H1 (cell line): ENCODE measurements around the gene RRAS. TPM values are rescaled to one million over a fixed set of nuclear protein-coding genes. Genes with fewer than 3 reads are reported as not detected.

Source experiments
- CTCF ChIA-PET: fragments of 300-600 bp; sonication (Branson Sonifier 250); formaldehyde crosslinking; loops from one replicate; lab custom pipeline; 2021; ENCODE audit not compliant: partially characterized antibody; lab: Charles Lee
- POLR2A ChIA-PET: fragments of 300-600 bp; sonication (Branson Sonifier 250); formaldehyde crosslinking; loops from one replicate; lab custom pipeline; 2021; ENCODE audit warnings: inconsistent platforms; ENCODE audit not compliant: partially characterized antibody; lab: Charles Lee
- DNase-seq, 2 experiments: peaks; one replicate each; pipeline versions ENCODE4 v3.0.0 to v3.0.0-alpha.2; 2010 to 2022; ENCODE audit warnings: low spot score in 2 of 2, low read depth in 1 of 2, mixed read lengths in 1 of 2
- FAIRE-seq: peaks from 2 replicates; lab custom pipeline; 2011; peaks lifted over from hg19 to GRCh38; lab: Jason Lieb, UNC
- H2AFZ ChIP-seq: 2 replicates; pipeline ENCODE4 v1.8.1; 2012; ENCODE audit warnings: low read length, inconsistent platforms
- H2AK5ac ChIP-seq: 2 replicates; pipeline ENCODE4 v1.6.1; 2013; ENCODE audit warnings: low read depth, low read length
- H2BK120ac ChIP-seq: replicated peaks from 2 replicates; pipeline ENCODE3; 2013; ENCODE audit warnings: low read depth, low read length, inconsistent platforms
- H2BK12ac ChIP-seq: 2 replicates; pipeline ENCODE4 v1.6.1; 2013; ENCODE audit warnings: low read depth, low read length
- H2BK15ac ChIP-seq: 2 replicates; pipeline ENCODE4 v1.6.1; 2013; ENCODE audit warnings: low read length
- H2BK20ac ChIP-seq: 2 replicates; pipeline ENCODE4 v1.6.1; 2013; ENCODE audit warnings: low read length
- H2BK5ac ChIP-seq: 2 replicates; pipeline ENCODE4 v1.6.1; 2013; ENCODE audit warnings: low read depth, low read length
- H3K14ac ChIP-seq: 2 replicates; pipeline ENCODE4 v1.6.1; 2013; ENCODE audit warnings: inconsistent platforms; ENCODE audit not compliant: insufficient read length
- H3K18ac ChIP-seq: 2 replicates; pipeline ENCODE4 v1.6.1; 2013; ENCODE audit warnings: low read length; ENCODE audit errors: extremely low read depth
- H3K23ac ChIP-seq: 2 replicates; pipeline ENCODE4 v1.6.1; 2013; ENCODE audit warnings: inconsistent platforms; ENCODE audit not compliant: insufficient read length
- H3K23me2 ChIP-seq: 2 replicates; pipeline ENCODE4 v1.6.1; 2013; ENCODE audit warnings: low read depth, low read length
- H3K27ac ChIP-seq: 2 replicates; pipeline ENCODE4 v1.6.1; 2011; ENCODE audit warnings: low read depth, low read length, inconsistent platforms
- H3K27me3 ChIP-seq, 4 experiments: replicated peaks in 1 of 4; 1 replicate in 1 of 4; 2 replicates in 3 of 4; pipeline versions ENCODE4 v1.6.1 to v1.8.1; 2011 to 2013; ENCODE audit warnings: low read length in 3 of 4, mild to moderate bottlenecking in 3 of 4, inconsistent platforms in 2 of 4, mixed read lengths in 2 of 4, moderate library complexity in 1 of 4; ENCODE audit not compliant: control insufficient read depth in 3 of 4, insufficient read depth in 3 of 4; ENCODE audit errors: extremely low read depth in 1 of 4
- H3K36me3 ChIP-seq, 4 experiments: 2 replicates each; pipeline versions ENCODE4 v1.6.1 to v1.8.1; 2011 to 2013; ENCODE audit warnings: mild to moderate bottlenecking in 4 of 4, low read length in 3 of 4, moderate library complexity in 2 of 4, control low read depth in 1 of 4, inconsistent platforms in 1 of 4; ENCODE audit not compliant: insufficient read depth in 4 of 4, control insufficient read depth in 2 of 4
- H3K4ac ChIP-seq: replicated peaks from 2 replicates; pipeline ENCODE3; 2013; ENCODE audit warnings: low read length, low read depth, mixed read lengths, inconsistent platforms; ENCODE audit not compliant: insufficient read length
- H3K4me1 ChIP-seq, 4 experiments: replicated peaks in 1 of 4; 1 replicate in 1 of 4; 2 replicates in 3 of 4; pipeline versions ENCODE4 v1.6.1 to v1.8.1; 2011 to 2013; ENCODE audit warnings: low read length in 3 of 4, inconsistent platforms in 2 of 4, mixed read lengths in 1 of 4; ENCODE audit not compliant: insufficient read depth in 4 of 4, control insufficient read depth in 3 of 4
- H3K4me2 ChIP-seq, 2 experiments: 2 replicates each; pipeline versions ENCODE4 v1.6.1 to v1.8.1; 2011 to 2013; ENCODE audit warnings: low read depth in 2 of 2, low read length in 2 of 2, control low read depth in 1 of 2, inconsistent platforms in 1 of 2, mild to moderate bottlenecking in 1 of 2; ENCODE audit not compliant: insufficient read depth in 1 of 2
- H3K4me3 ChIP-seq, 4 experiments: fragments of 200-600, 300-600 bp in 1 of 4; sonication (generic), shearing (Covaris generic), sonication (Bioruptor Twin) in 1 of 4; 2 replicates each; pipeline versions ENCODE4 v1.5.1 to v1.8.1; 2011 to 2016; ENCODE audit warnings: low read length in 4 of 4, low read depth in 3 of 4, control low read depth in 2 of 4, inconsistent platforms in 2 of 4, mild to moderate bottlenecking in 2 of 4, mixed read lengths in 1 of 4, moderate library complexity in 1 of 4; ENCODE audit not compliant: insufficient read depth in 2 of 4; ENCODE audit errors: extremely low read depth in 1 of 4
- H3K56ac ChIP-seq: replicated peaks from 2 replicates; pipeline ENCODE3; 2013; ENCODE audit warnings: low read depth, mild to moderate bottlenecking, mixed read lengths, low read length, inconsistent platforms; ENCODE audit not compliant: insufficient read length
- H3K79me1 ChIP-seq: 2 replicates; pipeline ENCODE4 v1.6.1; 2013; ENCODE audit warnings: low read depth, low read length, control low read depth
- H3K79me2 ChIP-seq, 2 experiments: 2 replicates each; pipeline versions ENCODE4 v1.6.1 to v1.8.1; 2012 to 2013; ENCODE audit warnings: low read length in 2 of 2, mild to moderate bottlenecking in 2 of 2, inconsistent platforms in 1 of 2; ENCODE audit not compliant: insufficient read depth in 2 of 2, control insufficient read depth in 1 of 2
- H3K9ac ChIP-seq, 4 experiments: replicated peaks in 1 of 4; 1 replicate in 1 of 4; 2 replicates in 3 of 4; pipeline versions ENCODE4 v1.6.1 to v1.8.1; 2011 to 2013; ENCODE audit warnings: low read depth in 3 of 4, low read length in 3 of 4, control low read depth in 2 of 4, mild to moderate bottlenecking in 2 of 4, moderate library complexity in 2 of 4, inconsistent platforms in 1 of 4; ENCODE audit errors: extremely low read depth in 1 of 4
- H3K9me3 ChIP-seq, 2 experiments: 2 replicates each; pipeline versions ENCODE4 v1.6.1 to v1.8.1; 2012 to 2013; ENCODE audit warnings: mild to moderate bottlenecking in 2 of 2, moderate library complexity in 2 of 2, control low read depth in 1 of 2, inconsistent platforms in 1 of 2, low read depth in 1 of 2, low read length in 1 of 2, mixed read lengths in 1 of 2; ENCODE audit not compliant: insufficient read depth in 2 of 2
- H4K20me1 ChIP-seq, 2 experiments: replicated peaks in 1 of 2; 2 replicates each; pipeline versions ENCODE3 to v1.8.1; 2011 to 2013; ENCODE audit warnings: inconsistent platforms in 2 of 2, low read length in 2 of 2, mild to moderate bottlenecking in 1 of 2; ENCODE audit not compliant: insufficient read depth in 2 of 2, control insufficient read depth in 1 of 2
- H4K5ac ChIP-seq: 2 replicates; pipeline ENCODE4 v1.6.1; 2013; ENCODE audit warnings: low read length, low read depth, mixed read lengths, inconsistent platforms; ENCODE audit not compliant: insufficient read length
- H4K8ac ChIP-seq: 2 replicates; pipeline ENCODE4 v1.8.0; 2013; ENCODE audit warnings: mild to moderate bottlenecking, moderate library complexity, low read length, inconsistent platforms; ENCODE audit not compliant: insufficient read depth; ENCODE audit errors: extremely low read depth
- H4K91ac ChIP-seq: replicated peaks from 2 replicates; pipeline ENCODE3; 2013; ENCODE audit warnings: low read length, mixed read lengths, inconsistent platforms; ENCODE audit not compliant: insufficient read length
- NRF1 ChIP-seq: IDR thresholded peaks from 2 replicates; pipeline ENCODE4 v1.6.1; 2011; ENCODE audit warnings: mild to moderate bottlenecking, low read depth, low read length, improper control_type of control experiment
- POLR2AphosphoS5 ChIP-seq: IDR thresholded peaks from 2 replicates; pipeline ENCODE4 v1.6.1; 2011; ENCODE audit warnings: low read depth, low read length
- WGBS, 2 experiments: shearing (Covaris generic) in 1 of 2; methylation state at CpG; one replicate each; pipeline versions ENCODE4 v1.1.6 to v1.1.7; 2013 to 2015; ENCODE audit warnings: low lambda C conversion rate in 2 of 2, mixed read lengths in 2 of 2, inconsistent platforms in 1 of 2, low coverage in 1 of 2, missing lambda C conversion rate in 1 of 2; ENCODE audit not compliant: insufficient replicate concordance in 2 of 2, insufficient coverage in 1 of 2, insufficient read length in 1 of 2; ENCODE audit errors: extremely low coverage in 1 of 2, missing lambda C conversion rate in 1 of 2; 5-methylcytosine and 5-hydroxymethylcytosine counted together
- polyA plus RNA-seq, 7 experiments: library from polyadenylated mRNA; depleted of rRNA in 3 of 7; stranded (reverse) in 5 of 7; unstranded in 2 of 7; fragments of >200 nt in 5 of 7; fragments of 200-250 nt in 2 of 7; gene quantifications; 1 replicate in 5 of 7; 2 replicates in 1 of 7; 4 replicates in 1 of 7; pipeline versions ENCODE4 v1.2.1 to v1.2.3, GENCODE V29; 2011 to 2013; ENCODE audit warnings: missing spikeins in 2 of 7, mixed read lengths in 2 of 7
- total RNA-seq: library from RNA; stranded (reverse); fragmentation: NEBNext Ultra II Directional; extraction: Animal tissue kit (Norgen Biotek cat#: 25700); gene quantifications from 2 replicates; pipeline ENCODE4 v1.2.1, GENCODE V29; 2021

RRAS gene
- total and polyA plus RNA-seq, 2 of the 8 experiments (the other 6 are each of a cell fraction or from before 2014, with no cell fraction given), result 17.7 to 49.1 TPM

- Histone ChIP-seq H3K56ac (no peak overlapping the region), H3K23ac (no peak overlapping the region), H3K9me3 (peaks cover 9 to 11% of the 10 kb centered on the region in 2 experiments), H2BK20ac (no peak overlapping the region), H3K18ac (no peak overlapping the region), H4K5ac (no peak overlapping the region), H3K9ac (no peak overlapping the region), H3K23me2 (peaks cover 15% of the 10 kb centered on the region), H2AK5ac (no peak overlapping the region), H2AFZ (no peak overlapping the region), H3K4me3 (no peak overlapping the region), H2BK5ac (no peak overlapping the region), H3K4me2 (no peak overlapping the region), H2BK12ac (no peak overlapping the region), H3K27me3 (no peaks in the 10 kb centered on the region), H2BK15ac (no peak overlapping the region), H2BK120ac (no peak overlapping the region), H4K91ac (no peak overlapping the region), H3K79me1 (peaks cover 5% of the 10 kb centered on the region), H3K14ac (no peak overlapping the region), H3K36me3 (peaks cover 18 to 54% (median 40%) of the 10 kb centered on the region in 4 experiments; a peak in 7 of 8 replicates), H3K4ac (no peak overlapping the region), H3K27ac (no peak overlapping the region), H3K79me2 (peaks cover 0 to 24% of the 10 kb centered on the region in 2 experiments; a peak in 2 of 4 replicates), H3K4me1 (peaks cover 0 to 12% (median 5%) of the 10 kb centered on the region in 4 experiments; a peak in 6 of 7 replicates), H4K20me1 (peaks cover 11 to 13% of the 10 kb centered on the region in 2 experiments), H4K8ac (no peak overlapping the region; the same call in 1 of the 2 replicates)
- no peak for FAIRE-seq
- no peak for DNase-seq
- POLR2A ChIA-PET, result interaction anchor here (0.6 to 18.0 kb wide), 7 partner anchors 12 to 142 kb away, joined by 3 to 275 read pairs (median 4); partner anchors contain the start of genes PRMT1, RRAS and SCAF1
- TF ChIP-seq POLR2AphosphoS5 (0 out of 2 replicates have a peak, but pooled peaks have one; percentile 15), NRF1 (no peak)
- 97% methylated on average over 16 of the region's 16 CpGs; no CpG with 5 or more reads in 1 of the 2 experiments for WGBS, 2 experiments
- CTCF ChIA-PET, result interaction anchor here (1.8 to 4.4 kb wide), 2 partner anchors 11 to 14 kb away, joined by 4 to 28 read pairs; no protein-coding TSS in a partner anchor
These were observed 22.1 kb upstream of the RRAS start for GRCh38 chr19:49662011-49662410.
